ENCODE measurements around the gene LZTS2. TPM values are rescaled to one million over a fixed set of nuclear protein-coding genes. Genes with fewer than 3 reads are reported as not detected.

Gene LZTS2
- total RNA-seq, 1 experiment from 2014 or later = 49.1 TPM

- CTCF ChIA-PET = interaction anchor here (0.6 to 1.1 kb wide), 6 partner anchors 15 to 45 kb away, joined by 3 to 9 read pairs (median 4); no protein-coding TSS in a partner anchor
- no TSS peak for BruUV-seq (replicated peaks)
- H3K27ac ChIP-seq (ENCODE audit: low read depth, low read length, poor library complexity, severe bottlenecking) = peak within 1 kb of the TSS; percentile 58
- H3K27me3 ChIP-seq (replicated peaks; ENCODE audit: insufficient read depth, low read depth, low read length, poor library complexity) = no peaks in the 10 kb centered on the region
- no peaks in the 10 kb centered on the region for H3K9me3 ChIP-seq (ENCODE audit: low read depth, low read length, poor library complexity, severe bottlenecking)
- intact Hi-C loops (cut with micrococcal nuclease; ENCODE audit: unreplicated experiment) = loop anchor here (1.0 kb wide), 1 partner anchor 45 kb away; no protein-coding TSS in a partner anchor
- POLR2A ChIA-PET (ENCODE audit: low non-redundant PET) = no interaction called here
- no peaks in the 10 kb centered on the region for H3K36me3 ChIP-seq (ENCODE audit: insufficient read depth, low read length, poor library complexity, severe bottlenecking)
- TF ChIP-seq EZH2 (IDR thresholded peaks at IDR 0.05; ENCODE audit: borderline replicate concordance, low read depth, low read length, poor library complexity, severe bottlenecking) (no peak), CTCF (conservative IDR thresholded peaks at IDR 0.05; ENCODE audit: low read depth, low read length) (peak; percentile 67)
- H3K4me1 ChIP-seq (ENCODE audit: insufficient read depth, low read length, poor library complexity, severe bottlenecking) = peaks cover 5% of the 10 kb centered on the region
- peak within 1 kb of the TSS; percentile 69 for H3K4me3 ChIP-seq (ENCODE audit: low read depth, low read length, poor library complexity, severe bottlenecking)
- peak; percentile 45 for DNase-seq (ENCODE audit: low spot score)
Measured at GRCh38 chr10:100969187-100970075, 30.2 kb upstream of the LZTS2 start, which contains the start of gene SEMA4G. Gene SEMA4G, plus strand, starts transcription at chr10:100969504. Its CDS starts 3,409 bp downstream, at chr10:100972913.

- H3K27me3 ChIP-seq (replicated peaks; ENCODE audit: insufficient read depth, low read depth, low read length, poor library complexity) = no peaks in the 10 kb centered on the region
- H3K4me3 ChIP-seq (ENCODE audit: low read depth, low read length, poor library complexity, severe bottlenecking) = peak overlapping the region; percentile 69
- ChIA-PET CTCF (interaction anchor here (0.5 kb wide), 1 partner anchor 494 kb away, joined by 3 read pairs; no protein-coding TSS in a partner anchor), POLR2A (ENCODE audit: low non-redundant PET) (no interaction called here)
- BruUV-seq (replicated peaks) = no TSS peak
- H3K9me3 ChIP-seq (ENCODE audit: low read depth, low read length, poor library complexity, severe bottlenecking) = no peaks in the 10 kb centered on the region
- H3K27ac ChIP-seq (ENCODE audit: low read depth, low read length, poor library complexity, severe bottlenecking) = no peak overlapping the region
- H3K36me3 ChIP-seq (ENCODE audit: insufficient read depth, low read length, poor library complexity, severe bottlenecking) = no peaks in the 10 kb centered on the region
- peaks cover 5% of the 10 kb centered on the region for H3K4me1 ChIP-seq (ENCODE audit: insufficient read depth, low read length, poor library complexity, severe bottlenecking)
- TF ChIP-seq CTCF (conservative IDR thresholded peaks at IDR 0.05; ENCODE audit: low read depth, low read length) (no peak), EZH2 (IDR thresholded peaks at IDR 0.05; ENCODE audit: borderline replicate concordance, low read depth, low read length, poor library complexity, severe bottlenecking) (no peak)
- no peak for DNase-seq (ENCODE audit: low spot score)
- intact Hi-C loops (cut with micrococcal nuclease; ENCODE audit: unreplicated experiment) = no loop called here
Measured at GRCh38 chr10:100970076-100970913, 29.3 kb upstream of the LZTS2 start.
